DLD1 (cell line): ENCODE measurements around the gene MCF2.
"Not testable (repeated sequence)": the region's sequence is repeated elsewhere in the genome, so short reads cannot be mapped to it uniquely, and the experiment has no call there.

Experiments used
- in situ Hi-C: cut with HindIII; loops from 2 replicates; pipeline ENCODE4 v1.10.0; 2017; ENCODE audit warnings: low sequenced_read_pairs

The MCF2 gene

GRCh38 chrX:139708067-139708466 lies at the start of gene MCF2:
TSS of gene MCF2 (minus strand) at chrX:139708167. CDS start at chrX:139651744, 56,423 bp downstream.
- in situ Hi-C loops = no loop called here

GRCh38 chrX:139751053-139751452 lies 43.1 kb upstream of the MCF2 start:
- in situ Hi-C loops = no loop called here

- in situ Hi-C loops = no loop called here
Measured at GRCh38 chrX:139750390-139750789, 42.4 kb upstream of the MCF2 start.

DNA sequence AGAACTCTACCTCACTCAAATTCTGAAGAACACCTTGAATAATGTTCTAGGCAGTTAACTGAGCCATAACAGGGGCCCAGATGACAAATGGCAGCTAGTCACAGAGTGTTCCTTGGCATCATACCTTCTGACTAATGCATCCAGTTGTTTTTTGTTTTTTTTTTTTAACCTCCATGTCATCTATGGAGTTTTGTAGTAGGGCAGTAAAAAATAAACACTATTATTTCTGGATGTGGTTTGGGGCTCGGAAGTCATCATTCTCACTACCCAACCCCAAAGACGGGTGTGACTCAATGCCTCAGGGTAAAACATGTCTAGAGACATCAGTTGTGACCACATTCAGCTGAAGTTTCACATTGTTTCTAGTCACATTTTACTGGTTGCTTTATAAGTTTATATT lies 31.2 kb upstream of the MCF2 start:
- in situ Hi-C loops = no loop called here

DNA sequence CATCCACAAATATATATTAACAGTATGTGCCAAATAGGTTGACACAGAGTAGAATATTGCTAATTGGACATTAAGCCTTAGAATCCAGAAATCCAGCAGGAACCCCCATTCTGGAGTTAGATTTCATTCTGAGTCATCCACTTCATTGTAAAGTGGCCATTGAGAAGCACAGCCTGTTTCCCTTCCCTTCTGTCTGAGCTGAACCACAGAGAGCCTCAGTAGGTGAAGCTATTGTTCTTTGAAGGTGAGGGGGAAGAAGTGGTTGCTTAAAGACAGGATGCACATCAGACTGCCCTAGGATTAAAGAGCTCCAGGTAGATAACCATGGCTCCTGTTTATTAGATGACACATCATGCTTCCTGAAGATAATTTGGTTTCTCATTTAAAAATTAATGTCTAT lies 30.6 kb upstream of the MCF2 start:
- in situ Hi-C loops = no loop called here

DNA sequence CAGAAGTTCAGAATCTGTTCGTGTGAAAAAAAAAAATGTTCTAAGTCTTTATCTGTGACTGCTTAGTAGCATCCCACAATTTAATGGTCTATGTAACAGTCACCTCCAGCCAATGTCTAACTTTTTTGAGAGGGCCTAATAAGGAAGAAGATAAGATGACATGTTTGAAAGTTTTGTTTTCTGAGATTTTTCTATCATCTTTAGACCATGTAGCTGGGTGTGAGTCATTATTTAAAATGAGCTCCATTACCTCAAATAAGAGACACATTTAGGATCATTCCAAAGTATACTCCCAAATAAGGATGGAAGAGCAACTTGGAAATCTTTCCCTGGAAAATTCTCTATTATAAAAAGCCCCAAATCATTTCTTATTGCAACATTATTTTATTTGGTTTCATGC lies 28.2 kb upstream of the MCF2 start:
- in situ Hi-C loops = no loop called here

DNA sequence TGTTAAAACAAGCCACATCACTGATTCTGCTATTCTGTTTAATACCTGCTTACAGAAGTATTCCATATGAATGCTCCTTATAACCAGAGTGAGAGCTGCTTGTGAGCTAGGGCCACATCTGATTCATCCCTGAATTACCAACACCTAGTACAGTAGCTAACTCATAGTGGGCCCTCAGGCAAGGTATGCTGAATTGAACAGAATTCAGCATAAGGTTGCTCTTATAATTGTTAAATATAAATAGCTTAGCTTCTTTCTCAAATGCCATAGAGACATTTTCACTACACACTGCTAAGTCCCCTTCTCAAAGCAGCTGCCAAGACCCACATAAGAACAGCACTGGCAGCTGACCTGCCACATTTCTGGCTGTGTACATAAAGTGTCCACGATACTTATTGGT lies 27.0 kb upstream of the MCF2 start:
- in situ Hi-C loops = no loop called here

DNA sequence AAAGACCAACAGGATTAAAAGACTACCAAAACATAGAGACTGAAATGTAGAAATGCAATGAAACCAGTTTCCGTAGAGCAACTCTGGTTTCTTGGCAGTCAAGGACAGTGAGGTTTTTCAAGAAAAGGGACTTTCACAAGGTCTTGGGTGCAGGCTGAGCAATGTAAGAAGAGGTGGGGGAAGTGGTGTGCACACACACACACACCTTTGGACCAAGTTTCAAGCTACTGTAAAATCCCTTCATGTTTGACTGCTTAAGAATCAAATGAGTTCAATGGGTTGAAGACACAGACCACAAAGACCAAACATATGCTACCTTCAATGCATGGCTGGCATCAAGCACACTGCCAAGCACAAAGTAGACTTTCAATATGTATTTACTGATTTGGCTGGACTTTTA lies 17.8 kb upstream of the MCF2 start:
- in situ Hi-C loops = no loop called here

DNA sequence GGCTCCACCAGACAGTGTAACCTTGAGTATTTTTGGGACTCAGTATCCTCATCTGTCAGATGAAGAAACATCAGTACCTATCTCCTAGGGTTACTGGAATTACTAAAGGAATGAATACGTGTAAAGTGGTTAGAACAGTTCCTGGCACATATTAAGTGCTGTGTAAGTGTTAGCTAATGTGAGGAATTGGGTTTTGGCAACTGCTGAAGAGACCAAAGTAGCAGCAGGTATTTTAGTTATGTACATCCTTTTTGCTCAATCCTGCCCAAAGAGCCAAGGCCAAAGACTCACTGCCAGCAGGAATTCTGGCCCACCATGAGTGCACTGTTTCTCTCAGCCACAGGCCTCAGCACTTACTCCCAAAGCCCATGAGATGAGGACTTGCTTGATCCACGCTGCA lies 16.7 kb upstream of the MCF2 start:
- in situ Hi-C loops = no loop called here

DNA sequence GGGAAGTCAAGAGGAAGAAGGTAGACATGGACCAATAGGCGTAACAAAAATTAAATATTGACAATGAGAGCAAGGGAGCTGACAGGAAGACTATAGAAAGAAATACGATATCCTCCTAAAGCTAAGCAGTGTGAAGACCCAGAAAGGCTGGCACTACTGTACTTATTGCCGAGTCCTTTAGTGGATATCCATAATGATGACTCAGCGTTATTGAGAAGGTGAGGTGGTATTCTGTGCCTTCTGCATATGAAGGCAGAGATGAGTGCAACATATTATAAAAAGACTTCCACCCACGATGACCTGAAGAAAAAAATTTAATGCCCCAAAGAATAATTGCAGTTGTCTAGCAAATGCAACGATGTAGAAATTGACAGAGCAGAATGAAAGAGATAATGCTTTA lies 13.0 kb upstream of the MCF2 start:
- in situ Hi-C loops = no loop called here

DNA sequence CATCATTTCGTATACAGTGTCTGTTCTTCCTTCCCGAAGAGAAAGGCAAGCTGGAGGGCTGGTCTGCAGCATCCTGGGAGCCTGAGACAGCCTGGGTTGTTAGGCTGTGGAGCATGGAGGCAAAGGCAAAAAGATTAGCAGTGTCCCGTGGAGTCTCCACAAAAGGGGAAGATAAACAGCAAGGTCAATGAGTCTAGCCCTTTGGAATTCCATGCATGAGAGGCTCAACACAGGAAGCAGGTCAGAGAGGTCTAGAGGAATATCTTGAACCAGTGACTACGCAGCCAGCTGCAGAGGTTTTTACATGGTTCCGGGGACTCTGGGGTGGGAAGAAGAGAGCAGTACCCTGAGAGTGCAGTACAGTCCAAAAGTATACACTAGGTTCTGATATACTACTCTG lies 12.2 kb upstream of the MCF2 start:
- in situ Hi-C loops = no loop called here

DNA sequence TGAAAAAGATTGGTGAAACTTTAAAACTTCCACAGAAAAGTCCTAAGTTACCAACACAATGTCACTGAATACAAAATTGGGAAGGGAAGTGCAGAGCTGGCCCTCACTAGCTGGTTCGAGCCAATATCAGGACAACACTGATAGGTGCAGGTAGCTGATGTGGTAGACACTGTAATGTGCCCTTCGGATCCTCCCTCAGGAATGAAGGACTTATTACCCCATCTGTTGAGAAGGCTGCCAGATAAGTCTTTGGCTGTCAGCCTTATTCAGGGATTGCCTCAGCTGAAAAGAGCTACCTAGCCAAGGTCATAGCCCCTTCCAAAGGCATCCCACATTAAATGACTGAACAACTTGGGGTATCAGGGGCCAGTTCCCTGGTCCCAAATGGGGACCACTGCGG lies 5.3 kb downstream of the MCF2 start:
- in situ Hi-C loops = no loop called here

DNA sequence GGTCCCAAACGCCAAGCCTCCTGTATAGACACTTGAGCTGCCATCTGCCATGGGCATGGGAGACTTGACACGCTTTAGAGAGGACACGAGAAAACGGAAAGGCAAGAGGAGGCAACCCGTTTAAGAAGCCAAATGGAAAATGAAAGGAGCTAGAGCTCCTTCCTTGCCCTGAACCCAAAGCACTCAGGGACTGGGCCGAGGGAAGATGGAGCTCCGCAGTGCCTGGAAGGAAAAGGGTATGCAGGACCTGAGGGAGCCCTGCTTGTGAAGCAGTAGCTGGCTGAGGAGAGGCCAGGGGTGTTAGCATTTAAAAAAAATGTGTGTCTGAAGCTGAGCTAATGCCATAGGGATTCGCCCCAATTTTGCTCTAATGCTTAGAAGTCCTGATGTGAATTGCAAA lies 15.1 kb downstream of the MCF2 start:
- in situ Hi-C loops = no loop called here

GRCh38 chrX:139692506-139692849 lies 15.5 kb downstream of the MCF2 start:
- in situ Hi-C loops = no loop called here

- in situ Hi-C loops = no loop called here
Measured at GRCh38 chrX:139691843-139692505, 16.0 kb downstream of the MCF2 start.

- in situ Hi-C loops = no loop called here
Measured at GRCh38 chrX:139691493-139691842, 16.5 kb downstream of the MCF2 start.

GRCh38 chrX:139685175-139685574 lies 22.8 kb downstream of the MCF2 start:
- in situ Hi-C loops = not testable (repeated sequence)

GRCh38 chrX:139680356-139680755 lies 27.6 kb downstream of the MCF2 start:
- in situ Hi-C loops = no loop called here

DNA sequence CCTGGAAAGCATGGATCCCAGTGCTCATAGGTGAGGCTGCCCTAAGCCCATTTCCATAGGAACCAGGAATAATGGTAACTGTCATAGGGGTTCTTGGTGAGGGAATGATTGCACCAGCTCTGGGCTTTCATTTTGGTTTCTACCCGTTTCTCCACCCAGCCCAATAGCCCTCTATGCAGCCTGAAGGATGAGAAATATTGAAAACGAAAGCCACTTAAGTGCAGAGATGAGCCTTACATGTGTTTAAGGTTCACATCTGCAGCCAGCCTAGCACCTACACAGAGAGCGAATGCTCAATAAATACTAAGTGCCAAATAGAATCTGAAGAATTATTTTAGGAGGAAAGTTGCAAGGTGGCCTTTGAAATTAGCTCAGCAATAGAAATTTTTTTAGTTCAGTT lies 60.4 kb downstream of the MCF2 start:
- in situ Hi-C loops = no loop called here

- in situ Hi-C loops = no loop called here
Measured at GRCh38 chrX:139642241-139642927, 65.6 kb downstream of the MCF2 start.

DNA sequence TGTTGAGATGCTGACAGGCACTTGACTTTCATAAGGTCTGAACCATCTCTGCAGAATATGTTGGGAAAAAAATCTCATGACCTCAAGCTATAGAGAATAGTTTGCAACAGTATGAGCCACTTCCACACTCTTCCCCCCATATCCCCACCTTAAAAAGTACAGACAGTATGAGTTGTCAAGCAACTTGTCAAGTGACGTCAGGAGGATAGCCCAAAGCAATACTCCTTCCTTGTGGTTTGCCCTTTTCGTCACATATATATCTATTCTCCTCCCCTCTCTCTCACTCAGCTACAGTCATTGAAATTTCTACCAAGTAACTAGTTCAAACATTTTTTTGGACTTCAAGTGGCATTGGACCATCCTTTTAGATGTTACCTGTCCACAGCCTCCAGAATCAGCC lies 67.7 kb downstream of the MCF2 start:
- in situ Hi-C loops = no loop called here

GRCh38 chrX:139639253-139639652 lies 68.7 kb downstream of the MCF2 start:
- in situ Hi-C loops = no loop called here

DNA sequence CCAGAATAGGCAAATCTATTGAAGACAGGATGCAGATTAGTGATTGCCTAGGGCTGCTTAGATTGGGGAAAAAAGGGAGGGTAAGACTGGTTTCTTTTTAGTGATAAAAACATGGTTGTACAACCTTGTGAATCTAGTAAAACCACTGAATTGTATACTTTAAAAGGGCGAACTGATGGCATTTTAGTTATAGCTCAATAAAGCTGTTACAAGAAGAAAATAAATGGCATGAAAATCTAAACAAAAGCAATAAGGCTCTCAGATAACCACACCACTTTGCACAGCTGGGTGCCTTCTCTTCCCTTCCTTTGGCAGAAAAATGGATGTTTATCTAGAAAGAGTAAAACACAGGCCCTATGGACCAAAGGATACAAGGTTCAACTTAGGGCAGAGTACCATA lies 107.9 kb downstream of the MCF2 start:
- in situ Hi-C loops = no loop called here
